GM18867 (cell line): Measurements from ENCODE around the gene KLK1.

Source experiments
- ATAC-seq: cut with Tn5 transposase; IDR thresholded peaks from one replicate; pipeline ENCODE4 v1.9.1; 2021; ENCODE audit warnings: mild to moderate bottlenecking, moderate library complexity; ENCODE audit not compliant: unreplicated experiment

KLK1 gene

GRCh38 chr19:50823389-50824042, at the start of gene KLK1:
KLK1 (minus strand) TSS chr19:50823787; CDS start chr19:50823748, 39 bp downstream.
- ATAC-seq = no peak

GRCh38 chr19:50873056-50873455, 49.5 kb upstream of the KLK1 start, which contains the start of gene KLK2:
KLK2 (plus strand) TSS chr19:50873439; CDS start chr19:50873474, 35 bp downstream.
- no peak for ATAC-seq

GRCh38 chr19:50870417-50871089, 47.0 kb upstream of the KLK1 start:
- no peak for ATAC-seq

- ATAC-seq = no peak
Observed at GRCh38 chr19:50869479-50869878, 45.9 kb upstream of the KLK1 start.

- ATAC-seq = no peak
Observed at GRCh38 chr19:50861496-50862286, 38.1 kb upstream of the KLK1 start.

GRCh38 chr19:50861010-50861409, 37.4 kb upstream of the KLK1 start:
- no peak for ATAC-seq

GRCh38 chr19:50859849-50860248, 36.3 kb upstream of the KLK1 start:
- ATAC-seq = no peak

- ATAC-seq = no peak
Observed at GRCh38 chr19:50858886-50859285, 35.3 kb upstream of the KLK1 start.

- no peak for ATAC-seq
Observed at GRCh38 chr19:50857366-50857765, 33.8 kb upstream of the KLK1 start.

GRCh38 chr19:50854636-50855410, 31.2 kb upstream of the KLK1 start, which contains the start of gene KLK3:
KLK3 (plus strand) TSS chr19:50854915; CDS start chr19:50854956, 41 bp downstream.
- ATAC-seq = no peak

GRCh38 chr19:50851620-50852019, 28.0 kb upstream of the KLK1 start:
- ATAC-seq = no peak

- no peak for ATAC-seq
Observed at GRCh38 chr19:50850738-50851137, 27.2 kb upstream of the KLK1 start.

- ATAC-seq = no peak
Observed at GRCh38 chr19:50844296-50844935, 20.8 kb upstream of the KLK1 start.

- ATAC-seq = no peak
Observed at GRCh38 chr19:50843701-50844221, 20.2 kb upstream of the KLK1 start.

- no peak for ATAC-seq
Observed at GRCh38 chr19:50843205-50843604, 19.6 kb upstream of the KLK1 start.

GRCh38 chr19:50842130-50842529, 18.5 kb upstream of the KLK1 start:
- ATAC-seq = no peak

GRCh38 chr19:50839712-50840655, 16.4 kb upstream of the KLK1 start:
- ATAC-seq = no peak

GRCh38 chr19:50838239-50838638, 14.7 kb upstream of the KLK1 start:
- ATAC-seq = no peak

GRCh38 chr19:50837300-50837699, 13.7 kb upstream of the KLK1 start:
- no peak for ATAC-seq
